GM12865 (cell line): ENCODE measurements around the gene SNX10.

Source experiments
- DNase-seq: peaks from one replicate; pipeline ENCODE4 v3.0.0; 2010; ENCODE audit warnings: low read depth
- H3K4me3 ChIP-seq: 2 replicates; pipeline ENCODE4 v1.5.1; 2011; ENCODE audit warnings: mild to moderate bottlenecking, low read depth, low read length, control low read depth
- TF ChIP-seq, protein P1 (sequence below): IDR thresholded peaks from 2 replicates; pipeline ENCODE4 v1.5.1; 2011; ENCODE audit warnings: low read length, control low read depth, low read depth, inconsistent platforms; ENCODE audit not compliant: insufficient read depth; ENCODE audit errors: missing control alignments

SNX10 gene

DNA sequence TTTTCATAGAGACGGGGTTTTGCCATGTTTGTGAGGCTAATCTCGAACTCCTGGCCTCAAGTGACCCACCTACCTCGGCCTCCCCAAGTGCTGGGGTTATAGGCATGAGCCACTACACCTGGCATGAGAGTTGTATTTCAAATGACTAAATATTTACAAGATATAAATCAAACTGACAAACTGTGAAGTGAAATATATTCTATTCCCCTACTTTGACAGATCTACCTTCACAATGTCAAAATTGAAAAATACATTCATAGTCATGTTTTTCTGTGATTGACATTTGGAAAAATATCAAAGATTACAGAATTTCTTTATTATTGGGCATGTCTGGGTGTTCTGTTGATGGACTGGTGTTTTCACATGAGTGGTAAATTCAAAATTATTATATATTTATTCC, 16.4 kb upstream of the SNX10 start:
- H3K4me3 ChIP-seq, result no peak overlapping the region
- DNase-seq, result no peak
- TF ChIP-seq, protein P1, sequence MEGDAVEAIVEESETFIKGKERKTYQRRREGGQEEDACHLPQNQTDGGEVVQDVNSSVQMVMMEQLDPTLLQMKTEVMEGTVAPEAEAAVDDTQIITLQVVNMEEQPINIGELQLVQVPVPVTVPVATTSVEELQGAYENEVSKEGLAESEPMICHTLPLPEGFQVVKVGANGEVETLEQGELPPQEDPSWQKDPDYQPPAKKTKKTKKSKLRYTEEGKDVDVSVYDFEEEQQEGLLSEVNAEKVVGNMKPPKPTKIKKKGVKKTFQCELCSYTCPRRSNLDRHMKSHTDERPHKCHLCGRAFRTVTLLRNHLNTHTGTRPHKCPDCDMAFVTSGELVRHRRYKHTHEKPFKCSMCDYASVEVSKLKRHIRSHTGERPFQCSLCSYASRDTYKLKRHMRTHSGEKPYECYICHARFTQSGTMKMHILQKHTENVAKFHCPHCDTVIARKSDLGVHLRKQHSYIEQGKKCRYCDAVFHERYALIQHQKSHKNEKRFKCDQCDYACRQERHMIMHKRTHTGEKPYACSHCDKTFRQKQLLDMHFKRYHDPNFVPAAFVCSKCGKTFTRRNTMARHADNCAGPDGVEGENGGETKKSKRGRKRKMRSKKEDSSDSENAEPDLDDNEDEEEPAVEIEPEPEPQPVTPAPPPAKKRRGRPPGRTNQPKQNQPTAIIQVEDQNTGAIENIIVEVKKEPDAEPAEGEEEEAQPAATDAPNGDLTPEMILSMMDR, result no peak

DNA sequence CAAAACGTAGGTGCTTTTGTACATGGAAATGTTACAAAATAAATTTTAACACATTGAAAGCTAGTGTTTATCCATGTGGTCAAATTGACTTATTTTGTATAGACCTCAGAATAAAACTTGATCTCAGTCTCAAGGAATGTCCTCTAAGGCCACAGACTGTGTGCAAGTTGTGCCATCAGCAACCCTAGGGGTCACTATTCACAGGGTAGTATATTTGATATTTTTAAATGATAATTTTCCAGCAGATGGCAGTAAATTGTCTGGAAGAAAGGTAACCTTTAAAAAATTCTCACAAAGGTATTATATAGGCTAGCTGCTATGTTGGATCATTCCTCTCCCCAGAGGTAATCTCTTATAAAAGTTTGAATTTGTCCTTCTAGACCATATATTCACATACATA, 12.9 kb upstream of the SNX10 start:
- peak; percentile 33 for DNase-seq
- TF ChIP-seq, protein P1, result no peak
- no peak overlapping the region for H3K4me3 ChIP-seq

DNA sequence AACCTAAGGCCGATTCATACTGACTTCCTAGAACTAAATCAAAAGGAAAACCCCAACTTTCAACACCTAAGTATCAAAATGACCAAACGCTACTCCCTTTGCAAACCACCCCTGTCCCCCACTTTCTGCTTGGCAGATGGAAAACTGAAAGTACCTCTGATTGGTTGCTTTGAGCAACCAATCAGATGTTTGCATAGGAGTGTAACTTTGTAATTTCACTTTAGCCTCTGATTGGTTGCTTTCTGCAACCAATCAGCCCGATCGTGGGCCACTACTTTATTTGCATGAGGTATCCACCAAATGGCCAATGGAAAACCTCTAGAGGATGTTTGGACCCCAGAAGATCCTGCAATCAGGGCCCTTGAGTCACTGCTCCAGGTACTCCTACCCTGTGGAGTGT, 12.3 kb upstream of the SNX10 start:
- DNase-seq, result peak; percentile 64
- H3K4me3 ChIP-seq, result no peak overlapping the region
- TF ChIP-seq, protein P1, result no peak

DNA sequence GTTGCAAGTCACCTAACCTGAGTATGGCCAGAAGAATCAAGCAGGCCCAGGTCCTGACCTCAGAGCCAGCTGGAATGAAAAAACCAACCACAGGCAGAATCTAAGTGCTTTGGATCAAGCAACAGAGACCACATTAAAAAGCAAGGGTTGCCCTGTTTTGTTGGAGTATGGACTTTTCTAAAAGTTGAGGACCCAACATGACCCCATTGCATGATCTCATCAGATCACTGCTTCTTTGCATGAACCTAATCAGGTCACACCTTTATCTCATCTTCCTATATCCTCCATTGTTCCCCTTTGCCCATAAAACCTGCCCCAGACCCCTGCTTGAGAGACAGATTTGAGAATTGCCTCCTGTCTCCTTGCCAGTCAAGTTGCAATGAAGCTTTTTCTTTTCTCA, 11.6 kb upstream of the SNX10 start:
- no peak for DNase-seq
- TF ChIP-seq, protein P1, result no peak
- H3K4me3 ChIP-seq, result no peak overlapping the region

DNA sequence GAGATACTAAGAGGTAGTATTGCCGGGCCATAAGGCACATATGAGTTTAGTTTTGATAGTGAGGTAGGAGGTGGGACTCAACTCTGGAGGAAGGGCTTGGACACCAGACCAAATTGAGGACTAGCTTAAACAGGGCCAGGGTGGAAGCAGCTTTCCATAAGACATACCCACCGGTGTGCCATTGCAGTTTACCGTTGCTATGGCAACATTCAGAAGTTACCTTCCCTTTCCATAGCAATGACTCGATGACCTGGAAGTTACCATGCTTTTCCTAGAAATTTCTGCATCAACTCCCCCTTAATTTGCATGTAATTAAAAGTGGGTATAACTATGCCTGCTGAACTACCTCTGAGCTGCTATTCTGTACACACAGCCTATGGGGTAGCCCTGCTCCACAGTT, 10.9 kb upstream of the SNX10 start:
- DNase-seq, result no peak
- TF ChIP-seq, protein P1, result no peak
- no peak overlapping the region for H3K4me3 ChIP-seq

DNA sequence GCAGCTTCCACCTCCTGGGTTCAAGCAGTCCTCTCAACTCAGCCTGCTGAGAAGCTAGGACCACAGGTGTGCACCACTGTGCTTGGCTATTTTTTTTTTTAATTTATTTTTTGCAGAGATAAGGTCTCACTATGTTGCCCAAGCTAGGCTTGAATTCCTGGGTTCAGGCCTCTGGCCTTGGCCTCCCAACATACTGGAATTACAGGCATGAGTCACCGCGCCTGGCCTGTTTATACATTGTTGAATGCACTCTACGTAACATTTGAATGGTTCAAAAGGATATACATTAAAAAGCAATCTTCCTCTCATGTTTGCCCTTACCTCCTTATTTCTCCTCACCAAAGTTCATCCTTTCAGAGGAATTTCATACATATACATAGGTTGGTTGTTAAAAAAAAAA, 7.2 kb upstream of the SNX10 start:
- DNase-seq, result no peak
- H3K4me3 ChIP-seq, result no peak overlapping the region
- TF ChIP-seq, protein P1, result no peak

DNA sequence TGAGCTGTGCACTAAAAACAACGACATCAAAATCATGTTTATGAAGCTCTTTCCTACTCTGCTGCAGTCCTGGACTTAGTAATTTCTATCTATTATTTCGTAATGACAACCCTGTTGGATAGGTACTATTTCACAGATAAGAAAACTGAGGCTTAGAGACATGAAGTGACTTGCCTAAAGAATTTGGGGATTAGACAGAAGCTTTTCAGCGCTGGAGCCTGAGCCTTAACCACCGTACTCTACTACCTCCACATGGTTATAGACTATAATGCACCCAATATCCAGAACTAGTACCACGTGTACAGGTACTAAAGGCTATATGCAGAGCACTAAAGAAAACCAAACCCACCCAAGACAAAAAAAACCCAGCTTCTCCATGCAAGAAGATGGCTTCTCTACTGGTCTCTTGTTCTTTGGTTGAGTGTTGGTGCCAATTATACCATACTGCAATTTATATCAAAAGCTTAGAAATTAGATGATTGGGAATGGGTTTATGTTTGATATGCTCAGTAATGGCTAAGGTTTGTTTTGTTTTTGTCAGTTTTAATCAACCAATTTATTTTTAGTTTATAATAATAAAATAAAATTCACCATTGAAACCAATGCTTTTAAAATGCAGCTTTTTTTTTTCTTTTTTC, 6.5 kb upstream of the SNX10 start:
- H3K4me3 ChIP-seq, result no peak overlapping the region

More for the DNA sequence above, 6.5 kb upstream of the SNX10 start:
- TF ChIP-seq, protein P1, result peak; percentile 39
- peak; percentile 56 for DNase-seq
